GM20431 (cell line): ENCODE measurements around the gene DNAJB14.

Source experiments
- in situ Hi-C: fragments of 300-500 bp; cut with MseI, MboI; formaldehyde crosslinking; loops from one replicate; pipeline ENCODE4 v1.15.0; 2020; ENCODE audit warnings: low sequenced_read_pairs; ENCODE audit not compliant: unreplicated experiment

DNAJB14 gene

GRCh38 chr4:99876946-99877345, 69.5 kb downstream of the DNAJB14 start:
- in situ Hi-C loops, result loop anchor here (10.0 kb wide), 1 partner anchor 62 kb away; the partner anchor contains the start of gene DAPP1

- in situ Hi-C loops, result loop anchor here (10.0 kb wide), 1 partner anchor 60 kb away; the partner anchor contains the start of gene DAPP1
These were observed 71.3 kb downstream of the DNAJB14 start for GRCh38 chr4:99875071-99875470.

DNA sequence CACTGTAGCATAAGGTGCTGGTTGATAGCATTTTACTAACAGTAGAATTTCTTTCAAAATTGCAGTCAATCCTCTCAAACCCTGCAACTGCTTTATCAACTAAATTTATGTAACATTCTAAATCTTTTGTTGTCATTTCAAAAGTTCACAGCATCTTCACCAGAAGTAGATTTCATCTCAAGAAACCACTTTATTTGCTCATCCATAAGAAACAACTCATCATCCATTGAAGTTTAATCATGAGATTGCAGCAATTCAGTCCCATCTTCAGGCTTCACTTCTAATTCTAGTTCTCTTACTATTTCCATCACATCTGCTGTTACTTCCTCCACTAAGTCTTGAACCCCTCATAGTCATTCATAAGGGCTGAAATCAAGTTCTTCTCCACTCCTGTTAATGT, 73.8 kb downstream of the DNAJB14 start:
- in situ Hi-C loops, result loop anchor here (10.0 kb wide), 1 partner anchor 58 kb away; the partner anchor contains the start of gene DAPP1

DNA sequence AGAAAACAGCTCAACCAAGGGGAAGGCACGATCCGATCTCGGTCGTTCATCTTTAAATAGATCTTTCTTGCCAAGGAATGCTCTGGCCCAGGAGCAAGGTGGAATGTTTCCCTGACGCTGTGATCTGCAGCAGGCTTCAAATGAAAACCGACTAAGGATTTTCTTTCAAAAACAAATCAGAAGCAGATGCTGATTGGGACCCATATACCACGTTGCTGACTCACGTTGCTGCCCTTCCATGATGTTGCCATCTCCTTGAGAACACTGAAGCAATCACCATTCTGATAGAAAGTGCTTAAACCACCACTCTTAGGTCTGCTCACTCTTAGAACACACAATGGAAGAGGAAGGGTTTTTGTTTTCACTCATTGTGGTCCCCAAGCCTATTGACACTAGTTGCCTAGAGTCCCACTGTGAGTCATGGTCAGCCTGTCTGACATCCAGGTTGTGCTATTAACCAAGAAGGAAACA, 78.3 kb downstream of the DNAJB14 start:
- in situ Hi-C loops, result no loop called here

DNA sequence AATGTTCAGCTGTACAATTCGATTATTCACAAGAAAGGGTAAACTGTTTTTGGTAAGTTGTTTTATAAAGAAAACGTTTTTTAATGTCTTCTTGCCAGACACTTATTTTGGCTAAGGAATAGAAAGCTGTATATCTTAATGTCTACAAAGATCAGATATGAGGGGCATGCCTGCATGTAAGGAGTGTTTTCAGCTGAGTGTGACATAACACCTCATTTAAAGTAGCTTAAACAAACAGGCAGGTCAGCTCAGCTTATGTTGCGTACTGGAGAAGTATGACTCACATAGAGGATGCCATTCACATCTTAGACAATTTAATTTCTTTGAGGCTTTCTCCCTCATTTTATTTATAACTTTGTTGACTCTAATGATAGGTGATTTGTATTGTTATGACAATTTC, 82.6 kb downstream of the DNAJB14 start:
- in situ Hi-C loops, result no loop called here

- in situ Hi-C loops, result no loop called here
These were observed 85.1 kb downstream of the DNAJB14 start for GRCh38 chr4:99861120-99861905.

GRCh38 chr4:99860521-99860920, 85.9 kb downstream of the DNAJB14 start:
- in situ Hi-C loops, result no loop called here

DNA sequence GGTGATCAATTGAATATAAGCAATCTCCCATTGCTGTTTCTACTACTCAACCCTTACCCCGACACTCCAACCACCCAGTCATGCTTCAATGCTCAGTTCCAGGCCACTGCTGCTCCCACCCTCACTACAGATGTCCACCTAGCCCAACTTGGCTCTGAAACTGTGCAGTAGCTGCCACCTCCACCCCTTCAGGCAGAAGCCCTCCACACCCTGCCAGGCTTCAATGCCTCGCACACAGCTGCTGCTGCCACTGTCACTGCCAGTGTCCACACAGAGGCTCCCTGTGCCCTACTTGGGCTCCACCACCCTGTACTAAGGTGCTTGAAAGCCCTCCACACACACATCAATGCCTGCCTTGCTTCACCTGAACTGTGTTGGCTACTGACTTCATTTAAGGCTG, 86.8 kb downstream of the DNAJB14 start:
- in situ Hi-C loops, result no loop called here

GRCh38 chr4:99857307-99857706, 89.1 kb downstream of the DNAJB14 start:
- in situ Hi-C loops, result no loop called here

GRCh38 chr4:99856166-99856565, 90.3 kb downstream of the DNAJB14 start:
- in situ Hi-C loops, result no loop called here

- in situ Hi-C loops, result no loop called here
These were observed 90.7 kb downstream of the DNAJB14 start for GRCh38 chr4:99855678-99856077.

GRCh38 chr4:99853999-99854398, 92.4 kb downstream of the DNAJB14 start:
- in situ Hi-C loops, result no loop called here

DNA sequence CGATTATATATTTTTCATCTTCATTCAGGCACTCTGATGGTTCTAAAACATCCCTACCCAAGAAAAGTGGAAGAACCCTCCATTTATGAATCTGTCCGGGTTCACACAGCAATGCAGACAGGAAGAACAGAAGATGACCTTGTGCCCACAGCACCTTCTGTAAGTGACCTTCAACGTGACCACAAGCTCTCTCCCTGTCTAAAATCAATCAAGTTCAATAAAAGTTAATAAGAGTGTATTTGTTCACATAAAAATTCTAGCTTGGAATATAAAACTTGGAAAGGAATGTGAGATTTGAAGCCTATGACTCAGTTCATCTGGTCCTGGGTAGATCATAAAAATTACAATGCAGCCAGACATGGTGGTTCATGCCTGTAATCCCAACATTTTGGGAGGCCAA, 93.2 kb downstream of the DNAJB14 start:
- in situ Hi-C loops, result no loop called here

DNA sequence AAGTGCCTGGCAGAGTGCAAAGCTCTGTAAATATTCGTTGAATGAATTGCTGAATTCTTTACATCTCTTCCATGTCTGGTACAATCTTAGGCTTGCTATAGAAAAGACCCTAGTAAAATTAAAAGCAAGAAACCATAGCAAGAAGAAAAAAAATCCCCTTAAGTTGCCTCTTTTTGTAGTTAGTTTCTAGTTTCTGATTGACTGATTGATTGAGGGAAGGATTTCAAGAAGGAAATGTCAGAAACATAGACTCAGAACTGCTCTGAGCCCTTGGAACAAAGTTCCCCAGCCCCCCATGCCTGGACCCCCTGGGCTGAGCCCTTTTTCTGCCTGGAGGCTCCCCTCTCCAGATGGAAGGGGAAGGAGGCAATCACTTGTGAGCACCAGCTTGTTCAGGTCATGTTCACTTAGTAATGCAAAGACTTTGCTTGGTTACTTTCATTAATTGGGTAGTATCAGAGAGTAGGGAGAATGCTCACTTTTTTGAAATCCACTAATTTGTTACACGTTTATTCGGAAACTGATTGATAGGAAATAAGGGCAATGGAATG, 94.1 kb downstream of the DNAJB14 start:
- in situ Hi-C loops, result no loop called here

DNA sequence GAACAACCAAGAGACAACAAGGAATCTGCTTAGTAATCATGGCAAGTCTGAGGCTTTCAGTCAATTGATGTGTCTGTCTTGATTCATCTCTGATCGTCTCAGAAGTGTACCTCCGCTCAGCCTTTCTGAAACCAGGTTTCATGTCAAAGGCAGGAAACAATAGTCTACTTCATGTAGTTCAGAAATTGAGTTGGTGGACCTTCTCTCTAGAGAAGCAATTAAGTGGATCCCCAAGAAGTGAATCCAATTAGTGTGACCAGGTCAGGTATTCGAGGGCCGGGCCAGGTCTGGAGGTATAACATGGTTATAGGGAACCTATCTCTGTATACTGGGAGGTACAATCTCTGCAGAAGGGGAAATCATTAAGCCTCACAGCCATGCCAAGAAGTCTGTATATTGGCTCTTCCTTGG, 97.8 kb downstream of the DNAJB14 start:
- in situ Hi-C loops, result no loop called here

GRCh38 chr4:99847362-99847976, 98.9 kb downstream of the DNAJB14 start:
- in situ Hi-C loops, result no loop called here

DNA sequence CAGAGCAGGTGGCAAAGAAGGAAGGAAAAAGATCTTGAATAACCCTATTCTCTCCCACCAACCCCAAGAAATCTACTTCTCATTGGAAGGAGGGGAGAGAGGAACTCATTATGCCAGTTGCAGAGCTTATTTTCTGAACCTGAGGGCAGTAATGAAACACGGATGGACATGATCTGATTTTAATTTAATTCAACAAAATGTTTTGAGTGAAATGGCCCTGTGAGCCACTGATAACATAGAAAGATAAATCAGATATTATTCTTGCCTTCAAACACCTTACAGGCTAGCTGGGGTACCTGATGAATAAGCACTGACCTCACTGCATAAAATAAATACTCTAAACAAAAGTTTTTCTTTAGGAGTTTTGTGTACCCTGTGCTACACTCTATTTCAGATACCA, 99.5 kb downstream of the DNAJB14 start:
- in situ Hi-C loops, result no loop called here
